GM12878 (cell line): Measurements from ENCODE around the gene YJU2. TPM values are rescaled to one million over a fixed set of nuclear protein-coding genes. Genes with fewer than 3 reads are reported as not detected.

ENCODE experiments used
- ATAC-seq: fragments of 200-7000 bp; cut with Tn5 transposase; 3 replicates; pipeline ENCODE4 v1.9.1; 2020; ENCODE audit warnings: mild to moderate bottlenecking, moderate library complexity
- BruUV-seq: library from RNA; stranded (reverse); fragments of 400-500 nt; replicated peaks from 2 replicates; lab custom pipeline; 2021; lab: Mats Ljungman, UMichigan
- CTCF ChIA-PET: fragments of 300-600 bp; sonication (Branson Sonifier 250); formaldehyde crosslinking; extraction: SDS; loops from one replicate; lab custom pipeline; 2021; ENCODE audit warnings: inconsistent platforms; lab: Yijun Ruan, JAX
- POLR2A ChIA-PET: fragments of 350-600 bp; formaldehyde crosslinking; extraction: SDS; loops from one replicate; lab custom pipeline; 2021; ENCODE audit warnings: inconsistent platforms; lab: Charles Lee
- RAD21 ChIA-PET: fragments of 300-600 bp; sonication (Branson Sonifier 250); formaldehyde crosslinking; loops from one replicate; lab custom pipeline; 2023; ENCODE audit warnings: antibody characterized with exemption; ENCODE audit not compliant: unreplicated experiment; lab: Charles Lee
- SMC1A ChIA-PET: fragments of 300-600 bp; sonication (Branson Sonifier 250); formaldehyde crosslinking; loops from one replicate; lab custom pipeline; 2023; ENCODE audit not compliant: unreplicated experiment, uncharacterized antibody; lab: Charles Lee
- DNase-seq: peaks from one replicate; pipeline ENCODE4 v3.0.0-alpha.2; 2011; ENCODE audit warnings: low read depth, low spot score
- FAIRE-seq: peaks from 3 replicates; lab custom pipeline; 2011; peaks lifted over from hg19 to GRCh38; lab: Jason Lieb, UNC
- H2AFZ ChIP-seq: 2 replicates; pipeline ENCODE4 v1.6.0; 2011; ENCODE audit warnings: low read depth, low read length, control low read depth; ENCODE audit not compliant: control insufficient read depth
- H3K27ac ChIP-seq: 2 replicates; pipeline ENCODE4 v1.5.1; 2011; ENCODE audit warnings: control low read depth; ENCODE audit not compliant: control insufficient read depth, insufficient read depth
- H3K27me3 ChIP-seq, 2 experiments: replicated peaks in 1 of 2; 2 replicates each; pipeline versions ENCODE4 v1.6.0 to v1.6.1; 2011; ENCODE audit warnings: low read length in 1 of 2; ENCODE audit not compliant: control insufficient read depth in 2 of 2, insufficient read depth in 2 of 2
- H3K36me3 ChIP-seq, 2 experiments: 2 replicates each; pipeline ENCODE4 v1.5.1; 2011; ENCODE audit warnings: low read length in 1 of 2; ENCODE audit not compliant: control insufficient read depth in 2 of 2, insufficient read depth in 2 of 2
- H3K4me1 ChIP-seq: 2 replicates; pipeline ENCODE4 v1.6.1; 2011; ENCODE audit warnings: mild to moderate bottlenecking, low read length, moderate library complexity, mixed read lengths; ENCODE audit not compliant: control insufficient read depth, insufficient read depth
- H3K4me2 ChIP-seq: 2 replicates; pipeline ENCODE4 v1.6.0; 2011; ENCODE audit warnings: control low read depth; ENCODE audit not compliant: control insufficient read depth, insufficient read depth
- H3K4me3 ChIP-seq: fragments of 200-600 bp; sonication (generic); 2 replicates; pipeline ENCODE4 v1.5.1; 2016
- H3K79me2 ChIP-seq: 2 replicates; pipeline ENCODE4 v1.6.0; 2011; ENCODE audit warnings: low read length; ENCODE audit not compliant: control insufficient read depth, insufficient read depth
- H3K9ac ChIP-seq: 2 replicates; pipeline ENCODE4 v1.8.0; 2011; ENCODE audit warnings: low read length, control low read depth, mixed read lengths; ENCODE audit not compliant: control insufficient read depth, insufficient read depth
- H3K9me3 ChIP-seq: replicated peaks from 3 replicates; pipeline ENCODE4 v1.5.1; 2011; ENCODE audit warnings: mild to moderate bottlenecking, low read length; ENCODE audit not compliant: control insufficient read depth, insufficient read depth
- H4K20me1 ChIP-seq: 2 replicates; pipeline ENCODE4 v1.6.0; 2011; ENCODE audit not compliant: control insufficient read depth, insufficient read depth
- CUX1 ChIP-seq: IDR thresholded peaks from 2 replicates; pipeline ENCODE4 v1.6.1; 2012; ENCODE audit warnings: improper control_type of control experiment, low read depth, low read length; ENCODE audit not compliant: insufficient replicate concordance
- DPF2 ChIP-seq: fragments of 450-650 bp; IDR thresholded peaks from 2 replicates; pipeline ENCODE4 v1.6.1; 2017; ENCODE audit warnings: mild to moderate bottlenecking
- ELK1 ChIP-seq: IDR thresholded peaks from 2 replicates; pipeline ENCODE4 v1.6.1; 2012; ENCODE audit warnings: low read depth, low read length, improper control_type of control experiment
- IRF4 ChIP-seq: IDR thresholded peaks from 2 replicates; pipeline ENCODE4 v1.6.1; 2011; ENCODE audit warnings: low read depth, low read length
- IRF5 ChIP-seq: fragments of 450-650 bp; IDR thresholded peaks from 2 replicates; pipeline ENCODE4 v1.6.1; 2017; ENCODE audit warnings: borderline replicate concordance
- KDM1A ChIP-seq: fragments of 200-600 bp; sonication (generic); IDR thresholded peaks from 2 replicates; pipeline ENCODE4 v1.6.1; 2016; ENCODE audit warnings: borderline replicate concordance
- POLR2A ChIP-seq: IDR thresholded peaks from 2 replicates; pipeline ENCODE4 v1.6.1; 2011; ENCODE audit warnings: low read depth, mild to moderate bottlenecking, low read length
- RELA ChIP-seq: fragments of 450-650 bp; IDR thresholded peaks from 2 replicates; pipeline ENCODE4 v1.8.0; 2014; ENCODE audit warnings: borderline replicate concordance; ENCODE audit not compliant: partially characterized antibody
- RFX5 ChIP-seq: IDR thresholded peaks from 2 replicates; pipeline ENCODE4 v1.6.1; 2011; ENCODE audit warnings: low read depth, low read length, improper control_type of control experiment
- SRF ChIP-seq, 2 experiments: IDR thresholded peaks; 2 replicates each; pipeline ENCODE4 v1.6.1; 2011; ENCODE audit warnings: low read depth in 2 of 2, low read length in 2 of 2, mild to moderate bottlenecking in 1 of 2, moderate library complexity in 1 of 2
- ZSCAN29 ChIP-seq: fragments of 450-650 bp; IDR thresholded peaks from 2 replicates; pipeline ENCODE4 v1.6.1; 2017; ENCODE audit warnings: mild to moderate bottlenecking, moderate library complexity
- WGBS: methylation state at CpG from one replicate; pipeline ENCODE4 v1.1.6; 2016; ENCODE audit warnings: low lambda C conversion rate; ENCODE audit not compliant: insufficient replicate concordance, insufficient coverage; ENCODE audit errors: missing lambda C conversion rate; 5-methylcytosine and 5-hydroxymethylcytosine counted together
- in situ Hi-C: fragments of 300-500 bp; cut with MboI; formaldehyde crosslinking; loops from 9 replicates; pipeline ENCODE4 v1.14.3; 2018; ENCODE audit warnings: mixed read lengths
- intact Hi-C: fragments of 100-400 bp; cut with micrococcal nuclease; formaldehyde crosslinking; loops from one replicate; pipeline ENCODE4 v1.14.2; 2022; ENCODE audit not compliant: unreplicated experiment
- polyA plus RNA-seq, 11 experiments: library from polyadenylated mRNA; depleted of rRNA in 4 of 11; unstranded in 6 of 11; stranded (reverse) in 5 of 11; fragments of >200 nt; fragmentation: Nextera tagmentation in 4 of 11; fragmentation: Illumina TruSeq in 1 of 11; extraction: Ambion mirVana in 4 of 11; extraction: Trizol in 1 of 11; gene quantifications; 1 replicate in 1 of 11; 2 replicates in 10 of 11; pipeline versions ENCODE4 v1.2.1 to v1.2.3, GENCODE V29; 2011 to 2016; ENCODE audit warnings: inconsistent platforms in 2 of 11, missing spikeins in 2 of 11, low read depth in 1 of 11
- total RNA-seq, 4 experiments: library from RNA; depleted of rRNA in 3 of 4; stranded (reverse); fragments of >200 nt in 3 of 4; fragmentation: Illumina TruSeq in 1 of 4; extraction: Trizol in 1 of 4; gene quantifications; 2 replicates each; pipeline versions ENCODE4 v1.2.1 to v1.2.3, GENCODE V29; 2013 to 2021

The YJU2 gene
- total and polyA plus RNA-seq, 10 of the 15 experiments (the other 5 are each of a cell fraction or from before 2014, with no cell fraction given) = 0.26 to 40.7 (median 23.8) TPM

GRCh38 chr19:4305257-4305612, 58.4 kb downstream of the YJU2 start (continued):
- no peak for TF ChIP-seq IRF5
- TF ChIP-seq, all 136 proteins: peak for 0

- no peak for FAIRE-seq
- CTCF ChIA-PET = no interaction called here
- 77% methylated on average over 15 of the region's 16 CpGs for WGBS
Measured at GRCh38 chr19:4305659-4306058, 58.8 kb downstream of the YJU2 start.

More at GRCh38 chr19:4305659-4306058, 58.8 kb downstream of the YJU2 start:
- no peaks in the 10 kb centered on the region for H3K27me3 ChIP-seq
- H3K9ac ChIP-seq = no peak overlapping the region
- no peaks in the 10 kb centered on the region for H4K20me1 ChIP-seq
- ChIA-PET RAD21 (no interaction called here), SMC1A (no interaction called here), POLR2A (no interaction called here)
- TF ChIP-seq IRF4 = no peak
- no peak for TF ChIP-seq ELK1
- no peak for TF ChIP-seq KDM1A
- no peak for TF ChIP-seq RELA
- TF ChIP-seq SRF (IDR thresholded peaks at IDR 0.05; ENCODE audit: low read depth in 2 of 2, low read length in 2 of 2) = no peak
- TF ChIP-seq DPF2 = no peak
- no peak for TF ChIP-seq RFX5
- no peak for TF ChIP-seq ZSCAN29
- TF ChIP-seq CUX1 = no peak
- TF ChIP-seq POLR2A = no peak
- no peak for ATAC-seq
- H3K4me3 ChIP-seq = no peak overlapping the region
- H3K9me3 ChIP-seq = no peaks in the 10 kb centered on the region
- H3K4me2 ChIP-seq = no peak overlapping the region
- no peaks in the 10 kb centered on the region for H3K79me2 ChIP-seq
- no peaks in the 10 kb centered on the region for H3K4me1 ChIP-seq
- intact Hi-C loops (no loop called here), in situ Hi-C loops (no loop called here)
- no peaks in the 10 kb centered on the region for H3K36me3 ChIP-seq
- no peak overlapping the region for H3K27ac ChIP-seq
- BruUV-seq = no TSS peak
- no peak for DNase-seq
- H2AFZ ChIP-seq = no peak overlapping the region
